HepG2 (cell line): ENCODE results near the gene ENO2.

Source experiments
- CBX2 ChIP-seq, 2 experiments: fragments of 200-600 bp in 1 of 2; sonication (generic); formaldehyde crosslinking in 1 of 2; IDR thresholded peaks; 2 replicates each; pipeline versions ENCODE4 v1.7.0 to v1.8.1; 2018 to 2022; ENCODE audit warnings: low read depth in 2 of 2, low read length in 1 of 2, mild to moderate bottlenecking in 1 of 2, missing genetic modification reagents in 1 of 2
- CBX5 ChIP-seq: sonication (generic); formaldehyde crosslinking; IDR thresholded peaks from 2 replicates; pipeline ENCODE4 v1.4.0; 2020; ENCODE audit warnings: missing genetic modification reagents, borderline replicate concordance
- CTCF ChIP-seq: sonication (generic); formaldehyde crosslinking; IDR thresholded peaks from 2 replicates; pipeline ENCODE4 v1.5.0; 2020; ENCODE audit warnings: mild to moderate bottlenecking, missing genetic modification reagents, moderate library complexity
- RAD21 ChIP-seq: fragments of 450-650 bp; formaldehyde crosslinking; IDR thresholded peaks from 2 replicates; pipeline ENCODE4 v1.5.0; 2020; ENCODE audit warnings: mild to moderate bottlenecking

- TF ChIP-seq CBX2 (IDR thresholded peaks at IDR 0.05; ENCODE audit: low read depth, low read length) (no peak), CBX2 (CRISPR knock-in tag; IDR thresholded peaks at IDR 0.05; ENCODE audit: low read depth) (no peak), RAD21 (CRISPR knock-in tag) (no peak), CBX5 (CRISPR knock-in tag) (no peak), CTCF (CRISPR knock-in tag) (no peak)
These were observed 7.9 kb downstream of the ENO2 start for GRCh38 chr12:6921996-6922946.
